ENCODE data around the gene GALNT16.

The GALNT16 gene

GRCh38 chr14:69317102-69317755 lies 57.3 kb downstream of the GALNT16 start:
- DNase-seq = no peak

DNA sequence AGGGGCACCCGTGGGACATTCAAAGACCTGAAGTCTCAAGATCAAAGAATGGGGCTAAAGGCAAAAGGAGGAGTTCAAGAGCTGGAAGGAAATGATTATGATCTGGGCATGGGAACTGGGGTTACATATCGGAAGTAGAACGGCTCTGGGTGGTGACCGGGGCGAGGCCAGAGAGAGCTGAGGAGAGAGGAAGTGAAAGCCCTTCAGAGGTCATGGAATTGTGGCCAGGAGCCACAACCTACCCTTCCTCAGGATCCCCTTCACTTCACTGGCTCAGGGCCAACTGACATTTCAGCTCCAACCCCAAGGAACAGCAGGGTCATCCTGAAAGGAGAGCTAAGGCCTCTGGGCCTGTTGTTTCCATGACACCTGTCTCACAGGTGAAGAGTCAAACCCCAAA lies 57.8 kb downstream of the GALNT16 start:
- ATAC-seq = no peak
- peaks cover 0 to 5% of the 10 kb centered on the region in 2 donors for H3K9me3 Mint-ChIP-seq
- no peaks in the 10 kb centered on the region for H3K27me3 Mint-ChIP-seq
- H3K4me3 Mint-ChIP-seq = no peak overlapping the region
- peak overlapping the region in 1 of 2 donors; percentile 5 for H3K27ac Mint-ChIP-seq
- H3K4me1 Mint-ChIP-seq = no peaks in the 10 kb centered on the region
- DNase-seq = no peak

More at GRCh38 chr14:69317102-69317755, 57.3 kb downstream of the GALNT16 start:
- no peak for ATAC-seq
- H3K4me1 Mint-ChIP-seq = no peaks in the 10 kb centered on the region
- H3K27ac Mint-ChIP-seq = no peak overlapping the region
- H3K9me3 Mint-ChIP-seq = peaks cover 0 to 5% of the 10 kb centered on the region in 2 donors
- no peak overlapping the region for H3K4me3 Mint-ChIP-seq
- H3K27me3 Mint-ChIP-seq = no peaks in the 10 kb centered on the region

- DNase-seq = no peak
- no peak overlapping the region for H3K4me3 Mint-ChIP-seq
- H3K9me3 Mint-ChIP-seq = peaks cover 0 to 5% of the 10 kb centered on the region in 2 donors
- no peak overlapping the region for H3K27ac Mint-ChIP-seq
- H3K27me3 Mint-ChIP-seq = no peaks in the 10 kb centered on the region
- ATAC-seq = no peak
- H3K4me1 Mint-ChIP-seq = no peaks in the 10 kb centered on the region
These were observed 58.3 kb downstream of the GALNT16 start for GRCh38 chr14:69318241-69318640.

DNA sequence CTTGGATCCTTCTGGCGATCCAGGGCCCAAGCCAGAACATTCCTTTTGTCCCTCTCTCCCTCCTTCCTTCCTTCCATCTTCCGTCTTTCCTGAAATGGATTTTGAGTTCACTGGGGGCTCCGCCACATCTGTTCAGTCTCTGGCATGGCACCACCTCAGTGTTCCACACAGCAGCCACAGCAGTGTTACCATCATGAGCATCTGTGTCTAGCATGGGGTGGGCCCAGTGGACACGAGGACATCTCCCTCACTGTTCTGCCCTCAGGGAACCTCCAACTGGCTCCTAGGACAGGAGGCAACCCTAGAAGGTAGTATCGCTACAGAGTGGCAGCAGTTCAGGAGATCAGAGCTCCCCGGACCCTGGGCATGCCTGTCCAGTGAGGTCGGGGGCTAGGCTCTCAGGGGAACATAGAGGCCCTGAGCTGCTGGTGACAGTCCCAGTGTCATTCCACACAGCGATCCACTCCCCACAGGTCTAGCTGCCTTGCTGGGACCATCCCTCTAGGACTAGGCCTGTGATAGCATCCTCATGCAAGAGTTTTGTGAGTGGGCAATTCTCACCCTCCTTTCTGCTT lies 59.0 kb downstream of the GALNT16 start:
- ATAC-seq (no peak), DNase-seq (no peak)
- H3K9me3 Mint-ChIP-seq = peaks cover 0 to 5% of the 10 kb centered on the region in 2 donors
- H3K4me3 Mint-ChIP-seq = no peak overlapping the region
- no peaks in the 10 kb centered on the region for H3K4me1 Mint-ChIP-seq
- no peak overlapping the region for H3K27ac Mint-ChIP-seq
- H3K27me3 Mint-ChIP-seq = no peaks in the 10 kb centered on the region

- H3K4me3 Mint-ChIP-seq = no peak overlapping the region
- H3K27me3 Mint-ChIP-seq = peaks cover 3% of the 10 kb centered on the region
- H3K9me3 Mint-ChIP-seq = peaks cover 0 to 5% of the 10 kb centered on the region in 2 donors
- no peak overlapping the region for H3K27ac Mint-ChIP-seq
- no peaks in the 10 kb centered on the region for H3K4me1 Mint-ChIP-seq
- ATAC-seq (no peak), DNase-seq (no peak)
These were observed 60.0 kb downstream of the GALNT16 start for GRCh38 chr14:69319911-69320310.

- Mint-ChIP-seq H3K4me1 (no peaks in the 10 kb centered on the region), H3K27ac (no peak overlapping the region), H3K27me3 (peaks cover 8% of the 10 kb centered on the region), H3K4me3 (no peak overlapping the region), H3K9me3 (peaks cover 0 to 3% of the 10 kb centered on the region in 2 donors)
- ATAC-seq (no peak), DNase-seq (no peak)
These were observed 60.8 kb downstream of the GALNT16 start for GRCh38 chr14:69320581-69321365.

DNA sequence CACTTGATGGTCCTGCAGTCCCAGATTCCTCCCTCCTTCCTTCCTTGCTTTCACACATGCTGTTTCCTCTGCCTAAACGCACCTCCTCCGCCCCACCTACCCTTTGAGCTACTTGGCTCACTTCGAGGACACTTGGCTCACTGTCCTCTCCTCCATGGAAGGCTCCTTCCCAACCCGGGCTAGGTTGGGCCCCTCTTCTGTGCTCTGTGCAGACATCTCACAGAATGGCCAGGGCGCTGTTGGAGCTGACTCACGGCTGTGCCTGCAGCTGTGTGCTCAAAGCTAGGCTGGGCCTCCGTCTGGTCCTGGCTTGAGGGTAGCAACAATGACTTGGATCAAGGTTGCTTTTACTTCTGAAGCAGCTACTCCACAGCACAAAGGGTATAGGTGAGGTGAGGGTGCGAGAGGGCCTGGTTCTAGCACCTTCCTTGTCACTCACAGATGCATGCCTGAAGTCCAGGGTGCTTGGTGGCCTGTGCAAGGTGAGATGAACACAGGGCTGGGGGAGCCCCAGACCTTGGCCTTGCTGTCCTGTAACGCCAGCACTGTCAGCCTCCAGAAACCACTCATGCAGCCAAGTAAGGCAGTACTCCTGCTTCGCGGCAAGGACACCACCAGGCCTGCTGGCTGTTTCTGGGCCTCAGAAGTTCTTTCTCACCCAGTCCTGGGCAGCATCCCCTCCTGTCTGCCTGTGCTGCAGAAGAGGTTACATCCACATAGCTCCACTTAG lies 61.8 kb downstream of the GALNT16 start:
- no peak for ATAC-seq

DNA sequence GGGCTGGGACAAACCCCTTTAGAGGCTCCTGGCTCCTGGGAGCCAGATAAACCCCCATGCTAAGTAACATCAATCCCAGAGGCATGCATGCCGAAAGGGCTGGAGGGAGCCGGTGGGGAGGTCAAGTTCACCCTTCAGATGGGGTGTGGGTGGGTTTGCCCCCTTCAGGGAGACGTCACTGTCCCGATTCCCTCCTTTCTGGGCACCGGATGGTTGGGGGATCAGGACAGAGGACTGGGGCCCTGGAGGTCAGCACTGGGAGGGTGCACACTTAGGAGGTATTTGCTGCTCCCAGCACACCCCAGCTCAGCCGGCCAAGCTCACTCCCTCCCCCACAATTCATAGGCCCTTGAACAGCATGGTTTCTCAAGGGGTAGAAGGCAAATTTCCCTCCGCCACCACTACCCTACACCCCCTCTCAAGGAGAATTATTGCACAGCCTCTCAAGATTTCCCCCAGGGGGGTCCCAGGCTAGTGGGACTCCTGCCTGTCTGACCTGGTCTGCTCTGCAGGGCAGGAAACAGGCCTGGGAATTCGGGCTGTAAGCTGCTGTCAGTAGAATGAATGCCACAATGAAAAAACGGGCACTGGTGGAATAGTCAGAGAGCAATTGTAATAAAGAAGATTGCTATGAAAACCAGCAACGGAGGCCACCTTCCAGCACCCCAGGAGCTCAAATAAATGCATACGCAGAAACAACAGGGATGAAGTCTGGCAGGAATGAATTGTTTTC lies 63.5 kb downstream of the GALNT16 start:
- ATAC-seq (no peak), DNase-seq (no peak)
- Mint-ChIP-seq H3K27ac (peak overlapping the region in 1 of 2 donors; percentile 65), H3K4me3 (no peak overlapping the region), H3K27me3 (peaks cover 8% of the 10 kb centered on the region), H3K4me1 (no peaks in the 10 kb centered on the region), H3K9me3 (no peaks in the 10 kb centered on the region)

More for the DNA sequence above, 61.8 kb downstream of the GALNT16 start:
- no peaks in the 10 kb centered on the region for H3K9me3 Mint-ChIP-seq
- no peak for DNase-seq
- H3K4me3 Mint-ChIP-seq = no peak overlapping the region
- no peak overlapping the region for H3K27ac Mint-ChIP-seq
- peaks cover 8% of the 10 kb centered on the region for H3K27me3 Mint-ChIP-seq
- H3K4me1 Mint-ChIP-seq = no peaks in the 10 kb centered on the region

- H3K9me3 Mint-ChIP-seq = no peaks in the 10 kb centered on the region
- peak overlapping the region; percentile 65 to 80 for H3K27ac Mint-ChIP-seq
- H3K4me1 Mint-ChIP-seq = no peaks in the 10 kb centered on the region
- no peak overlapping the region for H3K4me3 Mint-ChIP-seq
- peaks cover 8% of the 10 kb centered on the region for H3K27me3 Mint-ChIP-seq
- no peak for ATAC-seq
- DNase-seq = no peak
These were observed 64.0 kb downstream of the GALNT16 start for GRCh38 chr14:69323999-69324282.

DNA sequence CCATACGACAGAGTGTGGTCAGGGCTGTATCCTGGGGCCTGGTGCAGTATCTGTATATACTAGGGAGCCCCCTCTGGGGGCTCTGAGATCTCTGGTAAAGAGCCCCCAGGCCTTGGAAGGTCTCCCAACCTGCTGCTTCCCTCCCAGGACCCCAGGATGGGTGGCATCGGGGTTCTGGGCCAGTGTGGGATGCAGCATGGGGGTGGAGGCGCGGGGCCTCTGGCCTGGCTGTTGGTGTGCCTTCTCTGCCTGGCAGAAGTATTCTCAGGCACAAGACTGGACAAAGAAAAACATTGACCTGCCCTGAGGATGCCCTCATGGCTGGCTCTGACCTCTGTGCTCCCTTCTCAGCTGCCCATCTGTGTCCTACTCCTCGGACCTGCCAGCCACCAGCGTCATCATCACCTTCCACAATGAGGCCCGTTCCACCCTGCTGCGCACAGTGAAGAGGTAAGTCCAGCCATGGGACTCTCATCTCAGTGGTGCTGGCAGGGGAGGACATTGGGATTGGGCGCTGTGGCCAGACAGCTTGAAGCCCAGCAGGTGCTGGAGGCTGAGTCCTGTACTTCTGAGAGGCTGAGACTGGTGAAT lies 64.5 kb downstream of the GALNT16 start:
- Mint-ChIP-seq H3K27me3 (peaks cover 8% of the 10 kb centered on the region), H3K27ac (peak overlapping the region; percentile 49 to 57), H3K4me3 (no peak overlapping the region), H3K9me3 (no peaks in the 10 kb centered on the region), H3K4me1 (no peaks in the 10 kb centered on the region)
- no peak for ATAC-seq
- DNase-seq = no peak

DNA sequence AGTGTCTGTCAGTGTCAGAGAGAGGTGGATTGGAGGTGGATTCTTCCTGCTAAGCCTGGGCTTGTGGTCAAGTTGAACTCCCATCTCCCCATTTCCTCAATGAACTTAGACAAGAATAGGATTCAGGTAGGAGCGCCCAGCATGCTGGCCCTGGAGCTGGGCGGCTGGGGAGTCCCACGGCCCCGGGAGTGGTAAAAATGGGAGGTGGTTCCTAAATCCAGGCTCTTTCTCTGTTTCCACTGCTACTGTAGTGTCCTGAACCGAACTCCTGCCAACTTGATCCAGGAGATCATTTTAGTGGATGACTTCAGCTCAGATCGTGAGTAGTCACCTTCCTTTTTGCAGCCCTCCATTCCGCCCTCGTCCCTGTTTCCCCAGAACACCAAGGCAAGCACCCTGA lies 65.1 kb downstream of the GALNT16 start:
- Mint-ChIP-seq H3K27me3 (peaks cover 8% of the 10 kb centered on the region), H3K4me3 (no peak overlapping the region), H3K9me3 (no peaks in the 10 kb centered on the region), H3K4me1 (no peaks in the 10 kb centered on the region), H3K27ac (peak overlapping the region in 1 of 2 donors; percentile 49)
- no peak for DNase-seq
- no peak for ATAC-seq

DNA sequence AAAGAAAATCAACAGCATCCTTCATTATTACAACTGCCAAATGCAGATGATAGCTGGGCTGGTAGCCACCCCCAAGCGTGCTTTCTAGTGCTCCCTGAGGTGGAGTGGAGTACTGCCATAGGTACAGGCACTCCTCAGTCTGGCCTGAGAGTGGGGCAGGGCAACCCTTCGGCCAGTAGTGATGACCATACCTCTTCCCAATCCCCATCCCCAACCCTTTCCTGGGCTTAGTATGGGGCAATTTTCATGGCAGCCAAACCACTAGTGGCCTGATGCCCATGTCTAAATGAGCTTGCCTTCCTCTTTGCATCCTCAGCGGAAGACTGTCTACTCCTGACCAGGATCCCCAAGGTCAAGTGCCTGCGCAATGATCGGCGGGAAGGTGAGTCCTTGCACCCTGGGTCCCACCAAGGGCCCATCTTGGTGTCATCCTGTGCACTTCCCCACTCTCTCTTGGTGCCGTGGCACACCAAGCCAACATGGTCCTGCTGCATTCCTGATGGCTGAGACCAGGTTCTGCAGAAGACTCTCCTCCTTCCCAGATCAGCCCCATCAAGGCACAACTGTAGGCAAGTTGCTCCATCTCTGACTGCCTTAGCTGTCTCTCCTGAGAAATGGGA lies 65.8 kb downstream of the GALNT16 start:
- DNase-seq (no peak), ATAC-seq (no peak)
- H3K4me3 Mint-ChIP-seq = no peak overlapping the region
- no peaks in the 10 kb centered on the region for H3K4me1 Mint-ChIP-seq
- no peak overlapping the region for H3K27ac Mint-ChIP-seq
- peaks cover 8% of the 10 kb centered on the region for H3K27me3 Mint-ChIP-seq
- no peaks in the 10 kb centered on the region for H3K9me3 Mint-ChIP-seq

- no peaks in the 10 kb centered on the region for H3K9me3 Mint-ChIP-seq
- no peak overlapping the region for H3K4me3 Mint-ChIP-seq
- H3K4me1 Mint-ChIP-seq = no peaks in the 10 kb centered on the region
- H3K27ac Mint-ChIP-seq = no peak overlapping the region
- H3K27me3 Mint-ChIP-seq = peaks cover 8% of the 10 kb centered on the region
- ATAC-seq = no peak
- no peak for DNase-seq
These were observed 66.7 kb downstream of the GALNT16 start for GRCh38 chr14:69326611-69327010.

GRCh38 chr14:69327507-69327906 lies 67.5 kb downstream of the GALNT16 start:
- no peak for DNase-seq
- Mint-ChIP-seq H3K4me1 (no peaks in the 10 kb centered on the region), H3K27me3 (peaks cover 8% of the 10 kb centered on the region), H3K27ac (peak overlapping the region in 1 of 2 donors; percentile 16), H3K9me3 (no peaks in the 10 kb centered on the region), H3K4me3 (no peak overlapping the region)
- no peak for ATAC-seq
